ENCODE measurements around the gene SPO11. TPM values are rescaled to one million over a fixed set of nuclear protein-coding genes. Genes with fewer than 3 reads are reported as not detected.

The SPO11 gene
- polyA plus RNA-seq, 1 donor from 2014 or later = not detected

- Histone ChIP-seq H2AFZ (ENCODE audit: low read depth, low read length) (no peak overlapping the region), H3K9ac (ENCODE audit: low read length) (no peak overlapping the region), H3K36me3 (ENCODE audit: insufficient read depth, low read length) (no peaks in the 10 kb centered on the region)
Observed at GRCh38 chr20:57325632-57326356, 3.8 kb upstream of the SPO11 start.

DNA sequence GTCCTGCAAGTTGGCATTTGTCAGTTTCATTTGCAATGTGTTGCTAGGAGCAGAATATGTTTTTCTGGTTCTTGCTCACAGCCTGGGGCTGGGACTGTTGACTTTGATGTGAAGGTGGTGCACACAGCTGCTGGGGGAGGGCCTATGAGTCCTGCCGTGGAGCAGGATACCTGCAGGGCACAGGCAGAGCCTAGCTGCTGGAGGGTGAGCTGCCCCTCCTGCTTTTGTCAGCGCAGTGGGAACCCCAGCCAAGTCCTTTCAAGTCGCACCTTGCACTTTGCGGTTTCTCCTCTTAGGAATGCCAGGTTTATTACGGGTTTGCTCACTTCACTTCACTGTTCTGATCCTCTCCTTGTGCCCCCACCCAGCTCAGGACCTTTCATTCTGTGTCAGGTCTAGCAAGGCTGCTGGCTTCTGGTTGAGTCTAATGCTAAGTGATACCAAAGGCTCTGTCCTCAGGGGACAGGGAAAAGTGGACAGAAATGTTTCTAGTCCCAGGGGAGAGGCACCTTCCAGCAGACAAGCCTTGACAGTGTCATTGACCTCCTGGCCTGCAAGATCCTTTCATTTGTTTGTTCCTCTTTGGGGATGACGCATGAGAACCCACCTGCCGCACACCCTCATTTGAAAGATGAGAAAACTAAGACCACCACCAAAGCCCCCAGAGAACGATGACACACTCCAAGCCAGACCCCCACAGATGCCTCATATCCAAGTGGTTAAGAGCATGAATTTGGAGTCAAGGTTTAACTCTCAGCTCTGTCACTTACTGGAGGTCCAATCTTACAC, 2.7 kb upstream of the SPO11 start:
- Histone ChIP-seq H3K4me3 (ENCODE audit: low read length) (no peak overlapping the region), H4K20me1 (ENCODE audit: insufficient read depth) (no peaks in the 10 kb centered on the region), H3K79me2 (replicated peaks; ENCODE audit: insufficient read depth, low read length) (no peaks in the 10 kb centered on the region), H3K9ac (ENCODE audit: low read length) (no peak overlapping the region), H3F3A (ENCODE audit: insufficient read depth, low read length, poor library complexity, severe bottlenecking) (no peaks in the 10 kb centered on the region), H3K9me3 (ENCODE audit: low read length) (no peaks in the 10 kb centered on the region), H2AFZ (ENCODE audit: low read depth, low read length) (no peak overlapping the region), H3K4me2 (ENCODE audit: low read length) (no peak overlapping the region), H3K27ac (ENCODE audit: low read length) (no peak overlapping the region), H3K27me3 (ENCODE audit: insufficient read depth, low read depth, low read length) (no peaks in the 10 kb centered on the region), H3K36me3 (ENCODE audit: insufficient read depth, low read length) (no peaks in the 10 kb centered on the region), H3K9me2 (ENCODE audit: insufficient read depth, low read length) (no peaks in the 10 kb centered on the region)
- TF ChIP-seq TAF1 (IDR thresholded peaks at IDR 0.05; ENCODE audit: low read depth) = no peak
- TF ChIP-seq, protein P1, sequence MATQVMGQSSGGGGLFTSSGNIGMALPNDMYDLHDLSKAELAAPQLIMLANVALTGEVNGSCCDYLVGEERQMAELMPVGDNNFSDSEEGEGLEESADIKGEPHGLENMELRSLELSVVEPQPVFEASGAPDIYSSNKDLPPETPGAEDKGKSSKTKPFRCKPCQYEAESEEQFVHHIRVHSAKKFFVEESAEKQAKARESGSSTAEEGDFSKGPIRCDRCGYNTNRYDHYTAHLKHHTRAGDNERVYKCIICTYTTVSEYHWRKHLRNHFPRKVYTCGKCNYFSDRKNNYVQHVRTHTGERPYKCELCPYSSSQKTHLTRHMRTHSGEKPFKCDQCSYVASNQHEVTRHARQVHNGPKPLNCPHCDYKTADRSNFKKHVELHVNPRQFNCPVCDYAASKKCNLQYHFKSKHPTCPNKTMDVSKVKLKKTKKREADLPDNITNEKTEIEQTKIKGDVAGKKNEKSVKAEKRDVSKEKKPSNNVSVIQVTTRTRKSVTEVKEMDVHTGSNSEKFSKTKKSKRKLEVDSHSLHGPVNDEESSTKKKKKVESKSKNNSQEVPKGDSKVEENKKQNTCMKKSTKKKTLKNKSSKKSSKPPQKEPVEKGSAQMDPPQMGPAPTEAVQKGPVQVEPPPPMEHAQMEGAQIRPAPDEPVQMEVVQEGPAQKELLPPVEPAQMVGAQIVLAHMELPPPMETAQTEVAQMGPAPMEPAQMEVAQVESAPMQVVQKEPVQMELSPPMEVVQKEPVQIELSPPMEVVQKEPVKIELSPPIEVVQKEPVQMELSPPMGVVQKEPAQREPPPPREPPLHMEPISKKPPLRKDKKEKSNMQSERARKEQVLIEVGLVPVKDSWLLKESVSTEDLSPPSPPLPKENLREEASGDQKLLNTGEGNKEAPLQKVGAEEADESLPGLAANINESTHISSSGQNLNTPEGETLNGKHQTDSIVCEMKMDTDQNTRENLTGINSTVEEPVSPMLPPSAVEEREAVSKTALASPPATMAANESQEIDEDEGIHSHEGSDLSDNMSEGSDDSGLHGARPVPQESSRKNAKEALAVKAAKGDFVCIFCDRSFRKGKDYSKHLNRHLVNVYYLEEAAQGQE (IDR thresholded peaks at IDR 0.05; ENCODE audit: borderline replicate concordance) = no peak
- TF ChIP-seq POLR2AphosphoS5 (IDR thresholded peaks at IDR 0.05) = no peak
- no peak for TF ChIP-seq SMC3 (conservative IDR thresholded peaks at IDR 0.05; ENCODE audit: poor library complexity)
- no peak for TF ChIP-seq RAD21 (conservative IDR thresholded peaks at IDR 0.05)
- TF ChIP-seq EZH2 (IDR thresholded peaks at IDR 0.05; ENCODE audit: borderline replicate concordance, insufficient read depth, low read length, poor library complexity, severe bottlenecking) = no peak
- TF ChIP-seq, protein P2, sequence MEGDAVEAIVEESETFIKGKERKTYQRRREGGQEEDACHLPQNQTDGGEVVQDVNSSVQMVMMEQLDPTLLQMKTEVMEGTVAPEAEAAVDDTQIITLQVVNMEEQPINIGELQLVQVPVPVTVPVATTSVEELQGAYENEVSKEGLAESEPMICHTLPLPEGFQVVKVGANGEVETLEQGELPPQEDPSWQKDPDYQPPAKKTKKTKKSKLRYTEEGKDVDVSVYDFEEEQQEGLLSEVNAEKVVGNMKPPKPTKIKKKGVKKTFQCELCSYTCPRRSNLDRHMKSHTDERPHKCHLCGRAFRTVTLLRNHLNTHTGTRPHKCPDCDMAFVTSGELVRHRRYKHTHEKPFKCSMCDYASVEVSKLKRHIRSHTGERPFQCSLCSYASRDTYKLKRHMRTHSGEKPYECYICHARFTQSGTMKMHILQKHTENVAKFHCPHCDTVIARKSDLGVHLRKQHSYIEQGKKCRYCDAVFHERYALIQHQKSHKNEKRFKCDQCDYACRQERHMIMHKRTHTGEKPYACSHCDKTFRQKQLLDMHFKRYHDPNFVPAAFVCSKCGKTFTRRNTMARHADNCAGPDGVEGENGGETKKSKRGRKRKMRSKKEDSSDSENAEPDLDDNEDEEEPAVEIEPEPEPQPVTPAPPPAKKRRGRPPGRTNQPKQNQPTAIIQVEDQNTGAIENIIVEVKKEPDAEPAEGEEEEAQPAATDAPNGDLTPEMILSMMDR (IDR thresholded peaks at IDR 0.05; ENCODE audit: poor library complexity, severe bottlenecking) = no peak
- no peak for TF ChIP-seq MXI1 (conservative IDR thresholded peaks at IDR 0.05; ENCODE audit: poor library complexity, severe bottlenecking)

More at GRCh38 chr20:57325632-57326356, 3.8 kb upstream of the SPO11 start:
- Histone ChIP-seq H3K4me3 (ENCODE audit: low read length) (no peak overlapping the region), H3K27ac (ENCODE audit: low read length) (no peak overlapping the region), H4K20me1 (ENCODE audit: insufficient read depth) (no peaks in the 10 kb centered on the region), H3K4me2 (ENCODE audit: low read length) (no peak overlapping the region), H3F3A (ENCODE audit: insufficient read depth, low read length, poor library complexity, severe bottlenecking) (no peaks in the 10 kb centered on the region), H3K27me3 (ENCODE audit: insufficient read depth, low read depth, low read length) (no peaks in the 10 kb centered on the region), H3K9me2 (ENCODE audit: insufficient read depth, low read length) (no peaks in the 10 kb centered on the region), H3K9me3 (ENCODE audit: low read length) (no peaks in the 10 kb centered on the region), H3K79me2 (replicated peaks; ENCODE audit: insufficient read depth, low read length) (no peaks in the 10 kb centered on the region)
- TF ChIP-seq TAF1 (IDR thresholded peaks at IDR 0.05; ENCODE audit: low read depth) (no peak), RAD21 (conservative IDR thresholded peaks at IDR 0.05) (no peak), EP300 (conservative IDR thresholded peaks at IDR 0.05; ENCODE audit: poor library complexity, severe bottlenecking) (no peak), POLR2AphosphoS5 (IDR thresholded peaks at IDR 0.05) (no peak), SMC3 (conservative IDR thresholded peaks at IDR 0.05; ENCODE audit: poor library complexity) (no peak), MXI1 (conservative IDR thresholded peaks at IDR 0.05; ENCODE audit: poor library complexity, severe bottlenecking) (no peak), EZH2 (IDR thresholded peaks at IDR 0.05; ENCODE audit: borderline replicate concordance, insufficient read depth, low read length, poor library complexity, severe bottlenecking) (no peak)
- TF ChIP-seq, protein P1 (IDR thresholded peaks at IDR 0.05; ENCODE audit: borderline replicate concordance) = no peak
- TF ChIP-seq, protein P2 (IDR thresholded peaks at IDR 0.05; ENCODE audit: poor library complexity, severe bottlenecking) = no peak
